Measurements from ENCODE around the gene B3GLCT. TPM values are rescaled to one million over a fixed set of nuclear protein-coding genes. Genes with fewer than 3 reads are reported as not detected.

B3GLCT gene
- total and polyA plus RNA-seq, 10 of the 15 experiments (the other 5 are each of a cell fraction or from before 2014, with no cell fraction given) = 0.07 to 0.89 (median 0.25) TPM

DNA sequence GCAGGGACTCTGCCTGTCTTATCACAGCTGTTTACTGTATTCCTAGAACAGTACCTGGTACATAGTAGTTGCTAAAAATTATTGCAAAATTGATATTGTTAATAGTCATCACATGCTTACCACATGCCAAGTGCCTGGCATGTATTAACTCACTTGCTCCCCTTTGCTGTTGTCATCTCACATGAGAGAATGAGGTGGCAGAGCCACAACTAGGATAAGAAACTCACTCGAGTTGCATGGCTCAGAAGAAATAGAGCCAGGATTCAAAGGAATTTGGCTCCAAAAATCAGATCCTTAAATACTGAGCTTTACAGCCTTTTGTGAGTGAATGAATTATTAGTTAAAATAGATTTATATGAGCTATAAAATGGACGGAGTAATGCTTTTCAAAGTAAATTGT lies 42.6 kb downstream of the B3GLCT start:
- H3K4me1 ChIP-seq (ENCODE audit: control insufficient read depth, insufficient read depth, low read length) = no peaks in the 10 kb centered on the region
- H4K20me1 ChIP-seq (ENCODE audit: control insufficient read depth, insufficient read depth) = no peaks in the 10 kb centered on the region
- ChIA-PET SMC1A (ENCODE audit: uncharacterized antibody, unreplicated experiment) (interaction anchor here (0.6 to 1.6 kb wide), 3 partner anchors 10 to 195 kb away, joined by 3 to 4 read pairs (median 4); no protein-coding TSS in a partner anchor), RAD21 (ENCODE audit: unreplicated experiment) (interaction anchor here (1.0 kb wide), 1 partner anchor 43 kb away, joined by 3 read pairs; the partner anchor contains the start of gene B3GLCT), POLR2A (no interaction called here), CTCF (interaction anchor here (1.1 to 1.3 kb wide), 2 partner anchors 182 to 499 kb away, joined by 4 to 5 read pairs; no protein-coding TSS in a partner anchor)
- 14% methylated on average over 2 of the region's 2 CpGs for WGBS (ENCODE audit: insufficient coverage, insufficient replicate concordance, low lambda C conversion rate, missing lambda C conversion rate)
- H3K36me3 ChIP-seq (ENCODE audit: control insufficient read depth in 2 of 2, insufficient read depth in 2 of 2, low read length in 1 of 2) = no peaks in the 10 kb centered on the region
- H3K9me3 ChIP-seq (replicated peaks; ENCODE audit: control insufficient read depth, insufficient read depth, low read length) = no peaks in the 10 kb centered on the region
- H3K27ac ChIP-seq (ENCODE audit: control insufficient read depth, insufficient read depth) = no peak overlapping the region
- H3K9ac ChIP-seq (ENCODE audit: control insufficient read depth, insufficient read depth, low read length) = no peak overlapping the region
- ATAC-seq (no peak), FAIRE-seq (no peak), DNase-seq (ENCODE audit: low read depth, low spot score) (no peak)
- H3K27me3 ChIP-seq (replicated peaks in 1 of 2; ENCODE audit: control insufficient read depth in 2 of 2, insufficient read depth in 2 of 2, low read length in 1 of 2) = no peaks in the 10 kb centered on the region; a peak in 1 of 4 replicates
- H2AFZ ChIP-seq (ENCODE audit: control insufficient read depth, low read depth, low read length) = no peak overlapping the region
- in situ Hi-C loops (cut with MboI) (no loop called here), intact Hi-C loops (cut with micrococcal nuclease; ENCODE audit: unreplicated experiment) (no loop called here)
- no peak overlapping the region for H3K4me3 ChIP-seq
- H3K4me2 ChIP-seq (ENCODE audit: control insufficient read depth, insufficient read depth) = no peak overlapping the region
- TF ChIP-seq ZZZ3 (IDR thresholded peaks at IDR 0.05; ENCODE audit: control insufficient read depth, insufficient read length, low read depth) (no peak), STAT1 (conservative IDR thresholded peaks at IDR 0.05) (no peak), BCL11A (IDR thresholded peaks at IDR 0.05; ENCODE audit: low read depth, low read length) (no peak), ZSCAN29 (IDR thresholded peaks at IDR 0.05) (no peak), BMI1 (IDR thresholded peaks at IDR 0.05; ENCODE audit: borderline replicate concordance) (no peak), MYB (IDR thresholded peaks at IDR 0.05; ENCODE audit: borderline replicate concordance, low read depth, low read length) (no peak), E2F4 (IDR thresholded peaks at IDR 0.05; ENCODE audit: low read depth, low read length) (no peak), CHD2 (IDR thresholded peaks at IDR 0.05; ENCODE audit: borderline replicate concordance, low read depth, low read length) (no peak), BHLHE40 (IDR thresholded peaks at IDR 0.05; ENCODE audit: borderline replicate concordance in 1 of 2, low read depth in 2 of 2, low read length in 1 of 2) (no peak), RB1 (IDR thresholded peaks at IDR 0.05; ENCODE audit: borderline replicate concordance) (no peak), SMAD1 (IDR thresholded peaks at IDR 0.05; ENCODE audit: low read depth, partially characterized antibody) (no peak), MXI1 (IDR thresholded peaks at IDR 0.05; ENCODE audit: low read depth, low read length) (no peak), GABPA (IDR thresholded peaks at IDR 0.05; ENCODE audit: low read depth) (no peak), ZNF207 (IDR thresholded peaks at IDR 0.05; ENCODE audit: borderline replicate concordance) (no peak), NFXL1 (IDR thresholded peaks at IDR 0.05; ENCODE audit: borderline replicate concordance) (no peak), ZNF274 (IDR thresholded peaks at IDR 0.05; ENCODE audit: insufficient read depth, insufficient read length) (no peak), POLR2AphosphoS2 (IDR thresholded peaks at IDR 0.05; ENCODE audit: low read depth, low read length) (no peak)
- TF ChIP-seq, protein P1, sequence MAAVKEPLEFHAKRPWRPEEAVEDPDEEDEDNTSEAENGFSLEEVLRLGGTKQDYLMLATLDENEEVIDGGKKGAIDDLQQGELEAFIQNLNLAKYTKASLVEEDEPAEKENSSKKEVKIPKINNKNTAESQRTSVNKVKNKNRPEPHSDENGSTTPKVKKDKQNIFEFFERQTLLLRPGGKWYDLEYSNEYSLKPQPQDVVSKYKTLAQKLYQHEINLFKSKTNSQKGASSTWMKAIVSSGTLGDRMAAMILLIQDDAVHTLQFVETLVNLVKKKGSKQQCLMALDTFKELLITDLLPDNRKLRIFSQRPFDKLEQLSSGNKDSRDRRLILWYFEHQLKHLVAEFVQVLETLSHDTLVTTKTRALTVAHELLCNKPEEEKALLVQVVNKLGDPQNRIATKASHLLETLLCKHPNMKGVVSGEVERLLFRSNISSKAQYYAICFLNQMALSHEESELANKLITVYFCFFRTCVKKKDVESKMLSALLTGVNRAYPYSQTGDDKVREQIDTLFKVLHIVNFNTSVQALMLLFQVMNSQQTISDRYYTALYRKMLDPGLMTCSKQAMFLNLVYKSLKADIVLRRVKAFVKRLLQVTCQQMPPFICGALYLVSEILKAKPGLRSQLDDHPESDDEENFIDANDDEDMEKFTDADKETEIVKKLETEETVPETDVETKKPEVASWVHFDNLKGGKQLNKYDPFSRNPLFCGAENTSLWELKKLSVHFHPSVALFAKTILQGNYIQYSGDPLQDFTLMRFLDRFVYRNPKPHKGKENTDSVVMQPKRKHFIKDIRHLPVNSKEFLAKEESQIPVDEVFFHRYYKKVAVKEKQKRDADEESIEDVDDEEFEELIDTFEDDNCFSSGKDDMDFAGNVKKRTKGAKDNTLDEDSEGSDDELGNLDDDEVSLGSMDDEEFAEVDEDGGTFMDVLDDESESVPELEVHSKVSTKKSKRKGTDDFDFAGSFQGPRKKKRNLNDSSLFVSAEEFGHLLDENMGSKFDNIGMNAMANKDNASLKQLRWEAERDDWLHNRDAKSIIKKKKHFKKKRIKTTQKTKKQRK (IDR thresholded peaks at IDR 0.05; ENCODE audit: low read depth, low read length) = no peak
- TF ChIP-seq, protein P2, sequence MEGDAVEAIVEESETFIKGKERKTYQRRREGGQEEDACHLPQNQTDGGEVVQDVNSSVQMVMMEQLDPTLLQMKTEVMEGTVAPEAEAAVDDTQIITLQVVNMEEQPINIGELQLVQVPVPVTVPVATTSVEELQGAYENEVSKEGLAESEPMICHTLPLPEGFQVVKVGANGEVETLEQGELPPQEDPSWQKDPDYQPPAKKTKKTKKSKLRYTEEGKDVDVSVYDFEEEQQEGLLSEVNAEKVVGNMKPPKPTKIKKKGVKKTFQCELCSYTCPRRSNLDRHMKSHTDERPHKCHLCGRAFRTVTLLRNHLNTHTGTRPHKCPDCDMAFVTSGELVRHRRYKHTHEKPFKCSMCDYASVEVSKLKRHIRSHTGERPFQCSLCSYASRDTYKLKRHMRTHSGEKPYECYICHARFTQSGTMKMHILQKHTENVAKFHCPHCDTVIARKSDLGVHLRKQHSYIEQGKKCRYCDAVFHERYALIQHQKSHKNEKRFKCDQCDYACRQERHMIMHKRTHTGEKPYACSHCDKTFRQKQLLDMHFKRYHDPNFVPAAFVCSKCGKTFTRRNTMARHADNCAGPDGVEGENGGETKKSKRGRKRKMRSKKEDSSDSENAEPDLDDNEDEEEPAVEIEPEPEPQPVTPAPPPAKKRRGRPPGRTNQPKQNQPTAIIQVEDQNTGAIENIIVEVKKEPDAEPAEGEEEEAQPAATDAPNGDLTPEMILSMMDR (IDR thresholded peaks at IDR 0.05 in 2 of 3, conservative IDR thresholded peaks at IDR 0.05 in 1 of 3; ENCODE audit: control insufficient read depth in 2 of 3, extremely low read depth in 1 of 3, insufficient read depth in 1 of 3, low read depth in 3 of 3, low read length in 3 of 3) = no peak
- no TSS peak for BruUV-seq (replicated peaks)
- no peaks in the 10 kb centered on the region for H3K79me2 ChIP-seq (ENCODE audit: control insufficient read depth, insufficient read depth, low read length)
